Right ventricle myocardium inferior (tissue), 1 donor: ENCODE results near the gene GARNL3. TPM values are rescaled to one million over a fixed set of nuclear protein-coding genes. Genes with fewer than 3 reads are reported as not detected.

Source experiments
- ATAC-seq: fragments of 200-7000 bp; cut with Tn5 transposase; one replicate; pipeline ENCODE4 v1.9.1; 2020; ENCODE audit warnings: mild to moderate bottlenecking, moderate library complexity
- DNase-seq: peaks from one replicate; pipeline ENCODE4 v3.0.0; 2021; ENCODE audit errors: missing footprints
- intact Hi-C: fragments of 100-400 bp; cut with DNase I; formaldehyde crosslinking; loops from one replicate; pipeline ENCODE4 v1.11.0; 2022
- total RNA-seq: library from RNA; stranded (reverse); fragmentation: NEBNext Ultra II Directional; extraction: Animal tissue kit (Norgen Biotek cat#: 25700); gene quantifications from one replicate; pipeline ENCODE4 v1.2.1, GENCODE V29; 2021
- donor health status: DM: no; HTN: yes; CAD: no; lungs with severe emphysema.

GARNL3 gene
- total RNA-seq, 1 donor from 2014 or later: 13.1 TPM

DNA sequence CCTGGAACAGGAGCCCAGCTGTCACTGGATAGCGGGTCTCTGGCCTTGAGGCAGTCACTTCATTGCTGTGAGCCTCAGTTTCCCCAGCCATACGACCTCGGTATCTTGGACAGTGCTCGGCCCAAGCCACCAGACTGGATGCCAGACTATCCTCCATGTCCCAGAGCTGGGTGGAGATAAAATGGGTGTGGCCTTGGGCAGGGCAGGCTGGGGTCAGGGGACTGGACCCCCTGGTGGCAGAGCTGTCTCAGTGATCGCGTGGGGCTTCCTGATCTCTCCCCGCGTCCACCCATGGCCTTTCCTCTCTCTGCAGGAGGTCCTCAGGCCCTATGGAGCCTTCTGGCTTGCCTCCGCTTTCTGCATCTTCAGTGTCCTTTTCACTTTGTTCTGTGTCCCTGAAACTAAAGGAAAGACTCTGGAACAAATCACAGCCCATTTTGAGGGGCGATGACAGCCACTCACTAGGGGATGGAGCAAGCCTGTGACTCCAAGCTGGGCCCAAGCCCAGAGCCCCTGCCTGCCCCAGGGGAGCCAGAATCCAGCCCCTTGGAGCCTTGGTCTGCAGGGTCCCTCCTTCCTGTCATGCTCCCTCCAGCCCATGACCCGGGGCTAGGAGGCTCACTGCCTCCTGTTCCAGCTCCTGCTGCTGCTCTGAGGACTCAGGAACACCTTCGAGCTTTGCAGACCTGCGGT lies 142.4 kb downstream of the GARNL3 start:
- intact Hi-C loops: no loop called here
- DNase-seq (no peak), ATAC-seq (peak; percentile 49)

DNA sequence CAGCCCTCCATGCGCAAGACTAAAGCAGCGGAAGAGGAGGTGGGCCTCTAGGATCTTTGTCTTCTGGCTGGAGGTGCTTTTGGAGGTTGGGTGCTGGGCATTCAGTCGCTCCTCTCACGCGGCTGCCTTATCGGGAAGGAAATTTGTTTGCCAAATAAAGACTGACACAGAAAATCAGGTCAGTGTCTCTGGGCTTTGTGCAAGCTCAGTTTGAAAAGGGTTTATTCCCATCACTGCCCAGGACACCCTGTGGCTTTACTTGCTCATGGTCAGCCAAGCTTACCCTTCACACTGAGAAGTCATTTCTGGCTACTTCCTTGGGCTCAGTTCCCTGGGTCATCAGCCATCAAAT lies 142.9 kb downstream of the GARNL3 start:
- intact Hi-C loops: no loop called here
- peak; percentile 28 for ATAC-seq
- DNase-seq: no peak

DNA sequence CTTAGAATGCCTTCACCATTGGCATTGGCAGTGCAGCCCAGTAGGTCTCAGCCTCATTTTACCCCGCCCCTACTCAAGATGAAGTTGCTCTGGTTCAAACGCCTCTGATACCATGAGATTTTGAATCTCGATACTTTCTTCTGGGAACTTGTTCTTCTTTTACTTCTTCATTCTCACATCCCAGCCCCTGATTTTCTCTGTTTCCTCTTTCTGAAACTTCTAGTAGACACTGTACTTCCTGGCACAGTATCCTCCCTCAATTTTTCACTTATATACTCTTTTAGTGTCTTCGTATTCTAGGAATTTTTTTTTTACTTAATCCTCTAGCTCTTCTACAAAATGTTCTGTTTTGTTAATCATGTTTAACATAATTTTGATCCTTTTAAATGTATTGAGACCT lies 146.5 kb downstream of the GARNL3 start:
- ATAC-seq (no peak), DNase-seq (no peak)
- intact Hi-C loops: no loop called here

DNA sequence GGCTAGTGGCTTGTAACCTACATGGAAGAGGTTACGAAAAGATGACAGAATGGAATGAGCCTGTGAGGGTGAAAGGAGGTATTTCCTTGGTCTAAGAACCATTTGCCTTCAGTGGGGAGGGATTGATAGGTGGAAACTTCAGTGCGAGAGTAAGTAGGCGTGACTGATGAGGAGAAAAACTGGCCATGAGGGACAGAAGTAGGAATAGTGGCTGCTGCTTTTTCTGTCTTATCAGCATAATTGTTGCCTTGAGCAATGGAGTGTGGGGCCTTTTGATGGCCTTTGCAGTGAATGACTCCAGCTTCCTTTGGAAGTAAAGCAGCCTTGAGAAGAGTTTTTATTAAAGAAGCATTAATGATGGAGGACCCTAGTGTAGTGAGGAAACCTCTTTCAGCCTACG lies 150.6 kb downstream of the GARNL3 start:
- no peak for DNase-seq
- ATAC-seq: no peak
- intact Hi-C loops: no loop called here

DNA sequence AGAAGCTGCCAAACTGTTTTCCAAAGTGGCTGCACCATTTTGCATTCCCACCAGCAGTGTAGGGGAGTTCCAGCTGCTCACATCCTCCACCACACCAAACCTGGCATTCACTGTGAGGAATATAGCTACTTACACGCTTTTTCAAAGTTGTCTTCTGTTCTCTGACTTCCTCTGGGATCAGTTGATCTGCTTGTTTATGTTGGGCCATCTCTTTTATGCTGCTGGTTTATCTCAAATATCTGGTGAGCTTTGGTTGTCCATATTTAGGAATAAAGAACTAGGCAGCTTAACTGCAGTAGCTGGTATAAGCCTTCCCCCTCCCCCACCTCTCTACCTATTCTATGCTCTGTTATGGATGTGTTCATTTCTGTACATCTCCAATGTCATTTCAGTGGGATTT lies 151.1 kb downstream of the GARNL3 start:
- intact Hi-C loops: no loop called here

DNA sequence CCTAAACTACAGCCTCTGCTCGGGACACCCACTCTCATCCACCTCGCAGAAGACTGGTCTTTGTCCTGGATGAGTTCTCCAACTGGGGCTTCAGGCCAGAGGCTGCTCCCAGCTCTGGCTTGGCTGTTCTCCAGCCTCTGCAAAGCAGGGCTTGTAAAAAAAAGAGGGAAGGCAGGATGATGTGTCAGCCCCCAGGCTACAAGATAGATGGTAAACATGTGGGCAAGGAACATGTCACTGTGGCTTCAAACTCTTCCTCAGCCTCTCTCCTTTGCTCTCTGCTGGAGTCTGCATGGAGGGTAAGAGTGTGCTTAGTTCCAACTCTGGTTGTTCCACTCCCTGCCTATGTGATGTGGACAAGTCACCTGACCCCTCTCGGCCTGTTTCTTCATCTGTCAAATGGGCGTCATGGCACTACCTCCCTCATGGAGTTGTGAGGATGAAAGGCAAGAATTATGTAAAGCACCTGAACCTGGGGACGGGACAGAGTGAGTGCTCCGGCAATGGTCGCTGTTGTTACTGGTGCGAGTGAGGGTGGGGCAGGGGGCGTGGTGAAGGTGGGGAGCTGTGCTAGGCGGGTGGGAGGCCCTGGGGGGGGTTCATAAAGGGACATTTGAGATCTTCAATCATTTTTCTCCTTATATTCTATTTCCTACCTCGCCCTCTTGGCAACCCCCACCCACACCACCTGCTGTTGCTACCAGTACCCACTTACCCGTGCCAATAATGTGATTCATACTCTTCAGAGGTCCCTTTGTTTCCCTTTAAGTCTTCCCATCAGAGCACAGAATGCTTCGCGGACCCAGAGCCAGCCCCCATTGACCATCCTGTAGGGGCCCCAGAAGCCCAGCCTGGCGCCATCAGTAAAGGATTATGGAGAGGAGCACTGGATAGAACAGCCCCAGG lies 152.8 kb downstream of the GARNL3 start:
- intact Hi-C loops: no loop called here
- ATAC-seq (no peak), DNase-seq (no peak)

More for the DNA sequence above, 151.1 kb downstream of the GARNL3 start:
- no peak for ATAC-seq
- DNase-seq: no peak

DNA sequence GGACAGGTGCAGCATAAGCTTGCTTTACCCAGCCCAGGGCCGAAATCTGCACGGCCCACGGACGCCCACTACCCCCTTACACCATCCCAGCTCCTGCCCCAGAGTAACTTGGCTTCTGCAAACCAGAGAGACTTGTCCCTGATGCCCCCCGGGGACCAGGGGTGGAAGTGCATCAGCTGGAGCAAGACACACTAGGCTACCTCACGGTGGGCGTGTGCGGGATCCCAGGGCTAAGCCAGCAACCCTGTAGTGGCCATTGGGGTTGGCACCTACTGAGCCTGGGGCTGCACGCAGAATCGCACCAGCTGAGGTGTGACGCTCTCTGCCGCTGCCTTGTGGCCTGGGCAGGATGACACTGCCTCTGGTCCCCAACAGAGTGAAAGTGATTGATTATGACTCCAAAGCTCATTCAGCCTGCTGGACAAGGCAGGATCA lies 153.5 kb downstream of the GARNL3 start:
- DNase-seq: no peak
- ATAC-seq: peak; percentile 21
- intact Hi-C loops: no loop called here

GRCh38 chr9:127419348-127419747 lies 154.8 kb downstream of the GARNL3 start:
- ATAC-seq (no peak), DNase-seq (no peak)
- intact Hi-C loops: no loop called here

GRCh38 chr9:127421057-127421456 lies 156.5 kb downstream of the GARNL3 start:
- DNase-seq: no peak
- intact Hi-C loops: loop anchor here (10.0 kb wide), 1 partner anchor 106 kb away; no protein-coding TSS in a partner anchor
- ATAC-seq: no peak

- DNase-seq (no peak), ATAC-seq (no peak)
- intact Hi-C loops: loop anchor here (10.0 kb wide), 1 partner anchor 107 kb away; no protein-coding TSS in a partner anchor
Observed at GRCh38 chr9:127422133-127422782, 157.7 kb downstream of the GARNL3 start.

DNA sequence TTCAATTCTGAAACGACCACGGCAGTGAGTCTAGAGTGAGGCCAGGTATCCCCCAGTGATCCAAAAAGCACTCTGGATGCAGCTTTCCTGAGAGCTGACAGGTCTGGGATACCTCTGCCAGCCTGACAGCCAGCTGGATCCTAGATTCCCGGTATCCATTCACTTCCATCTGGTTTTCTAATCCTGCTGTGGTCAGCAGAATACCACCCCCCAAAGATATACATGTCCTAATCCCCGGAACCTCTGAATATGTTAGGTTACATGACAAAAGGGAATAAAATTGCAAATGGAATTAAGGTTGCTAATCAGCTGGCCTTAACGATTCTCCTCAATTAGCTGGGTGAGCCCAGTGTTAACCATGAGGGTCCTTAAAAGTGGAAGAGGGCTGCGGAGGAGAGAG lies 158.2 kb downstream of the GARNL3 start:
- DNase-seq (no peak), ATAC-seq (no peak)
- intact Hi-C loops: loop anchor here (10.0 kb wide), 1 partner anchor 108 kb away; no protein-coding TSS in a partner anchor

GRCh38 chr9:127423476-127423933 lies 158.9 kb downstream of the GARNL3 start:
- no peak for ATAC-seq
- intact Hi-C loops: loop anchor here (10.0 kb wide), 1 partner anchor 109 kb away; no protein-coding TSS in a partner anchor
- no peak for DNase-seq

DNA sequence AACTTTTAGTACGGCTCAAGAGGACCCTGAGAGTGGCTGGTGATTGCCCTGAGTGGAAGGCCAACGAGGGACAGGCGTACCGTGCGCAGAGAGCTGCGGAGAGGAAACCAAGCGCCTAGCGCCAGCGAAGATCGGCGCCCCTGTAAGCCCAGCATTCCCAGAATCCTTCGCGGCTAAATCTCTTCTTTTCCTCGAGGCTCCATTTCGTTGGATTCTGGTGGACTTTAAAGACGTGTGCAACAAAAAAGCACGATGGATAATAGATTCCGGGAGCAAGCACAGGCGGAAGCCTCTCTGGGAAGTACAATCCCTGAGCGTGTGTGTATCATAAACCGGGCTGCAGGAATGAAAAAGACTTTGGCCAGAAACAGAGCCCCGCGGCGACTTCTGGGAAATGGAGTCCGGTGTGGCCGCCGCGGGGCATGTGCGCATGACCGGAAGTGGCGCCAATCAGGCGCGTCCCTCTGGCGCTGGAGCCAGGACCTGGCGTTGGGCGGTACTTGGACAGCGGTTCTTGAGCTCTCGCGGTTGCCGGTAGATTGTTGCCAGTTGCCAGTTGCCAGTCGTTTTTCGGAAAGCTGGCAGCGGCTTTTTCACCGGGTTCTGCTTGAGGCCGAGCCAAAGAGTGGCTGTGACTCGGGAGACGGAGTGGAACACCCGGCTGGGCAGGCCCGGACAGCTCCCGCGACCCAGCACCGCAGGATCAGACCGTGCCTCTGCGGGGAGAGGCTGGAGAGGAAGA lies 159.5 kb downstream of the GARNL3 start, which contains the start of gene ZNF79:
Gene ZNF79 (plus strand): TSS at position 449 of the 742 bp plus-strand sequence. CDS start 406 bp downstream, outside the sequence.
- intact Hi-C loops: loop anchor here (1.0 to 10.0 kb wide), 3 partner anchors 27 to 145 kb away; partner anchors contain the start of genes LRSAM1 and RPL12
- ATAC-seq (peak; percentile 97), DNase-seq (peak; percentile 97)

GRCh38 chr9:127424676-127424999 lies 160.1 kb downstream of the GARNL3 start:
- no peak for ATAC-seq
- DNase-seq: peak; percentile 72
- intact Hi-C loops: loop anchor here (1.0 to 10.0 kb wide), 3 partner anchors 26 to 145 kb away; partner anchors contain the start of genes LRSAM1 and RPL12

DNA sequence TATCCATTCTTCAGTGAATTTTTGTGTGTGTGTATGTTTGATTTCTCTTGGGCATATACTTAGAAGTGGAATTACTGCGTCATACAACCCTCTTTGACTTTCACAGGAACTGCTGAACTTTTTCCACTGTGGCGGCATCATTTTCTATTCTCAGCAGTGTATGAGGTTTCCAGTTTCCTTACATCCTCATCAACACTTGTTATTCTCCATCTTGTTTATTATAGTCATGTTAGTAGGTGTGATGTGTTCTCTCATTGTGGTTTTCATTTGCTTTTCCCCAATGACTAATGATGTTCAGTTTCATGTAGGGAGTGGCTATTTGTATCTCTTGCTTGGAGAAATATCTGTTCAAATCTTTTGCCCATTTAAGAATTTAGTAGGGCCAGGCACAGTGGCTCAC lies 162.2 kb downstream of the GARNL3 start:
- no peak for ATAC-seq
- DNase-seq: no peak
- intact Hi-C loops: loop anchor here (10.0 kb wide), 1 partner anchor 112 kb away; no protein-coding TSS in a partner anchor

GRCh38 chr9:127428348-127428747 lies 163.8 kb downstream of the GARNL3 start:
- ATAC-seq (no peak), DNase-seq (no peak)
- intact Hi-C loops: loop anchor here (10.0 kb wide), 1 partner anchor 114 kb away; no protein-coding TSS in a partner anchor

- DNase-seq (no peak), ATAC-seq (no peak)
- intact Hi-C loops: no loop called here
Observed at GRCh38 chr9:127430415-127430814, 165.8 kb downstream of the GARNL3 start.
